ENCODE measurements around the gene SOS2.

DNA sequence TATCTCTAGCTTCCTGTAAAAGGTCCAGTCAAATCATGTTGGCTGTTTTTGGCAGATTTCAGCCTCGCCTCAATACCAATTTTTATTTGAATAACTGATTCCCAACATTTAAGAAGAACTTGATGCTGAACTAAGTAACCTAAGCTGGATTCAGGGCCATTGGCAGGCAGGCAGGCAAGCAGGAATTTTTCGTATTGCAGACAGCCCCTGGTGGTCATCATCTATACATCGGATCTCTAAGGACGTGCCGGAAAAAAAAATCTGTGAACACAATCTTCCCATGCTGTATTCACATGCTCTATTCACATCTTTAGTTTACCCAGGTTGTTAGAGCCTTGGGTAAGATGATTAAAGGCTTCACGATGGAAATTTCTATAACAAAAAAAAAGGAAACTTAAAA lies 122.0 kb downstream of the SOS2 start:
- TF ChIP-seq, protein P1, sequence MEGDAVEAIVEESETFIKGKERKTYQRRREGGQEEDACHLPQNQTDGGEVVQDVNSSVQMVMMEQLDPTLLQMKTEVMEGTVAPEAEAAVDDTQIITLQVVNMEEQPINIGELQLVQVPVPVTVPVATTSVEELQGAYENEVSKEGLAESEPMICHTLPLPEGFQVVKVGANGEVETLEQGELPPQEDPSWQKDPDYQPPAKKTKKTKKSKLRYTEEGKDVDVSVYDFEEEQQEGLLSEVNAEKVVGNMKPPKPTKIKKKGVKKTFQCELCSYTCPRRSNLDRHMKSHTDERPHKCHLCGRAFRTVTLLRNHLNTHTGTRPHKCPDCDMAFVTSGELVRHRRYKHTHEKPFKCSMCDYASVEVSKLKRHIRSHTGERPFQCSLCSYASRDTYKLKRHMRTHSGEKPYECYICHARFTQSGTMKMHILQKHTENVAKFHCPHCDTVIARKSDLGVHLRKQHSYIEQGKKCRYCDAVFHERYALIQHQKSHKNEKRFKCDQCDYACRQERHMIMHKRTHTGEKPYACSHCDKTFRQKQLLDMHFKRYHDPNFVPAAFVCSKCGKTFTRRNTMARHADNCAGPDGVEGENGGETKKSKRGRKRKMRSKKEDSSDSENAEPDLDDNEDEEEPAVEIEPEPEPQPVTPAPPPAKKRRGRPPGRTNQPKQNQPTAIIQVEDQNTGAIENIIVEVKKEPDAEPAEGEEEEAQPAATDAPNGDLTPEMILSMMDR (IDR thresholded peaks at IDR 0.05; ENCODE audit: low read length), result no peak
- no peak for TF ChIP-seq EZH2 (optimal IDR thresholded peaks at IDR 0.05; ENCODE audit: low read depth, low read length)
- no peak for TF ChIP-seq EZH2phosphoT487 (IDR thresholded peaks at IDR 0.05; ENCODE audit: low read length)

All from MM.1S (cell line).